ENCODE data around the gene IQSEC2.
A peak's percentile ranks its signal among the peaks of the same experiment; 100 is the strongest.

IQSEC2 gene

GRCh38 chrX:53281321-53281822 lies at the start of gene IQSEC2 (continued):
- TF ChIP-seq REST (tag by site-specific recombination; IDR thresholded peaks at IDR 0.05) (no peak), ZNF658 (tag by site-specific recombination; IDR thresholded peaks at IDR 0.05) (no peak), ZNF645 (tag by site-specific recombination; IDR thresholded peaks at IDR 0.05) (no peak), PRDM1 (tag by site-specific recombination; IDR thresholded peaks at IDR 0.05) (no peak), SP2 (tag by site-specific recombination; IDR thresholded peaks at IDR 0.05) (peak; percentile 74), ZNF366 (tag by site-specific recombination; conservative IDR thresholded peaks at IDR 0.05) (peak; percentile 75), ZNF202 (tag by site-specific recombination; IDR thresholded peaks at IDR 0.05; ENCODE audit: borderline replicate concordance) (no peak), ZEB2 (tag by site-specific recombination; IDR thresholded peaks at IDR 0.05) (0 out of 2 replicates have a peak, but pooled peaks have one; percentile 20), ZNF544 (tag by site-specific recombination; IDR thresholded peaks at IDR 0.05) (no peak), ZNF664 (tag by site-specific recombination; IDR thresholded peaks at IDR 0.05) (no peak), ZNF23 (tag by site-specific recombination; IDR thresholded peaks at IDR 0.05; ENCODE audit: borderline replicate concordance) (no peak), KLF10 (tag by site-specific recombination; IDR thresholded peaks at IDR 0.05) (no peak; the same call in 1 of the 2 replicates), GLI4 (tag by site-specific recombination; IDR thresholded peaks at IDR 0.05) (no peak), ZNF501 (tag by site-specific recombination; IDR thresholded peaks at IDR 0.05) (no peak), ZNF792 (tag by site-specific recombination; IDR thresholded peaks at IDR 0.05) (no peak), OSR2 (tag by site-specific recombination; IDR thresholded peaks at IDR 0.05) (peak; percentile 92), WT1 (tag by site-specific recombination; IDR thresholded peaks at IDR 0.05) (0 out of 2 replicates have a peak, but pooled peaks have one; percentile 17), ZNF76 (tag by site-specific recombination; IDR thresholded peaks at IDR 0.05; ENCODE audit: borderline replicate concordance, low read depth) (peak; percentile 29; the same call in 1 of the 2 replicates), ZSCAN30 (tag by site-specific recombination; IDR thresholded peaks at IDR 0.05) (peak; percentile 88), ZNF37A (tag by site-specific recombination; IDR thresholded peaks at IDR 0.05) (no peak), HIC1 (tag by site-specific recombination; IDR thresholded peaks at IDR 0.05) (0 out of 2 replicates have a peak, but pooled peaks have one; percentile 29), ZFP69B (tag by site-specific recombination; IDR thresholded peaks at IDR 0.05) (no peak), ZNF654 (tag by site-specific recombination; IDR thresholded peaks at IDR 0.05; ENCODE audit: low read depth) (no peak), ZBTB48 (tag by site-specific recombination; IDR thresholded peaks at IDR 0.05) (peak; percentile 97)
- TF ChIP-seq, protein P1, sequence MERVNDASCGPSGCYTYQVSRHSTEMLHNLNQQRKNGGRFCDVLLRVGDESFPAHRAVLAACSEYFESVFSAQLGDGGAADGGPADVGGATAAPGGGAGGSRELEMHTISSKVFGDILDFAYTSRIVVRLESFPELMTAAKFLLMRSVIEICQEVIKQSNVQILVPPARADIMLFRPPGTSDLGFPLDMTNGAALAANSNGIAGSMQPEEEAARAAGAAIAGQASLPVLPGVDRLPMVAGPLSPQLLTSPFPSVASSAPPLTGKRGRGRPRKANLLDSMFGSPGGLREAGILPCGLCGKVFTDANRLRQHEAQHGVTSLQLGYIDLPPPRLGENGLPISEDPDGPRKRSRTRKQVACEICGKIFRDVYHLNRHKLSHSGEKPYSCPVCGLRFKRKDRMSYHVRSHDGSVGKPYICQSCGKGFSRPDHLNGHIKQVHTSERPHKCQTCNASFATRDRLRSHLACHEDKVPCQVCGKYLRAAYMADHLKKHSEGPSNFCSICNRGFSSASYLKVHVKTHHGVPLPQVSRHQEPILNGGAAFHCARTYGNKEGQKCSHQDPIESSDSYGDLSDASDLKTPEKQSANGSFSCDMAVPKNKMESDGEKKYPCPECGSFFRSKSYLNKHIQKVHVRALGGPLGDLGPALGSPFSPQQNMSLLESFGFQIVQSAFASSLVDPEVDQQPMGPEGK (tag by site-specific recombination; IDR thresholded peaks at IDR 0.05) = peak; percentile 94
- TF ChIP-seq, protein P2, sequence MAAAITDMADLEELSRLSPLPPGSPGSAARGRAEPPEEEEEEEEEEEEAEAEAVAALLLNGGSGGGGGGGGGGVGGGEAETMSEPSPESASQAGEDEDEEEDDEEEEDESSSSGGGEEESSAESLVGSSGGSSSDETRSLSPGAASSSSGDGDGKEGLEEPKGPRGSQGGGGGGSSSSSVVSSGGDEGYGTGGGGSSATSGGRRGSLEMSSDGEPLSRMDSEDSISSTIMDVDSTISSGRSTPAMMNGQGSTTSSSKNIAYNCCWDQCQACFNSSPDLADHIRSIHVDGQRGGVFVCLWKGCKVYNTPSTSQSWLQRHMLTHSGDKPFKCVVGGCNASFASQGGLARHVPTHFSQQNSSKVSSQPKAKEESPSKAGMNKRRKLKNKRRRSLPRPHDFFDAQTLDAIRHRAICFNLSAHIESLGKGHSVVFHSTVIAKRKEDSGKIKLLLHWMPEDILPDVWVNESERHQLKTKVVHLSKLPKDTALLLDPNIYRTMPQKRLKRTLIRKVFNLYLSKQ (tag by site-specific recombination; IDR thresholded peaks at IDR 0.05; ENCODE audit: borderline replicate concordance) = no peak
- TF ChIP-seq, protein P3, sequence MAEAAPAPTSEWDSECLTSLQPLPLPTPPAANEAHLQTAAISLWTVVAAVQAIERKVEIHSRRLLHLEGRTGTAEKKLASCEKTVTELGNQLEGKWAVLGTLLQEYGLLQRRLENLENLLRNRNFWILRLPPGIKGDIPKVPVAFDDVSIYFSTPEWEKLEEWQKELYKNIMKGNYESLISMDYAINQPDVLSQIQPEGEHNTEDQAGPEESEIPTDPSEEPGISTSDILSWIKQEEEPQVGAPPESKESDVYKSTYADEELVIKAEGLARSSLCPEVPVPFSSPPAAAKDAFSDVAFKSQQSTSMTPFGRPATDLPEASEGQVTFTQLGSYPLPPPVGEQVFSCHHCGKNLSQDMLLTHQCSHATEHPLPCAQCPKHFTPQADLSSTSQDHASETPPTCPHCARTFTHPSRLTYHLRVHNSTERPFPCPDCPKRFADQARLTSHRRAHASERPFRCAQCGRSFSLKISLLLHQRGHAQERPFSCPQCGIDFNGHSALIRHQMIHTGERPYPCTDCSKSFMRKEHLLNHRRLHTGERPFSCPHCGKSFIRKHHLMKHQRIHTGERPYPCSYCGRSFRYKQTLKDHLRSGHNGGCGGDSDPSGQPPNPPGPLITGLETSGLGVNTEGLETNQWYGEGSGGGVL (tag by site-specific recombination; IDR thresholded peaks at IDR 0.05) = peak; percentile 51; the same call in 1 of the 2 replicates
